ENCODE results near the gene CEBPB. TPM values are rescaled to one million over a fixed set of nuclear protein-coding genes. Genes with fewer than 3 reads are reported as not detected.

Gene CEBPB
- total RNA-seq, 2 experiments from 2014 or later: 28.9 to 40.1 TPM

DNA sequence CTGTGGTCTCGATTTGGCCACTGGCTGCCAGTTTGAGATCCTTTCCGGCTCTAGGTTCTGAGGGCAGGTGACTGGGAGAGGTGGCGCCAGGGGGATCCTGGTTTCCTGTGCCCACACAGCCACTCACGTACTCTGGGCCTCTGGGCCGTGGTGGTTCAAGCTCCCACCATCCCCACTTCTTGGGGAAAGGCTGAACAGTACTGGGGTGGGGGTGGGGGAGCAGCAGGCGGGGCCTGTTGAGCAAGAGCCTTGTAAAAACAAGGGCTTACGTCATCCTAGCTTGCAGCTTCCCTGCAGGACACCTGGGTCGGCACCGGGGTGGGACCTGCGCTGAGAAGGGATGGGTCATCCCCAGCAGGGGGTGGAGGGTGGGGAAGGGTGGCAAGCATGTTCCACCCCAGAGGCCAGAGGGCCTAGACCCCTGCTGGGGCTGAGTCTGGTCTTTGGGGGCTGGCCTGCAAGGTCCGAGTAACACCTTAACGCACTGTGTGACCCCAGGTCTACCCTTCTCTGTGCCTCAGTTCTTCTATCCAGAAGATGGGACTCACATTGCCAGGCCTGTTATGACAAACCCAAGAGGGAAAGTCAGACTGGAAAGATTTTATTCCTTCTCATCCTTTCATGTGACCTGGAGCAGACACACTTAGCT lies 3.1 kb upstream of the CEBPB start:
- ChIA-PET POLR2A (interaction anchor here (0.5 kb wide), 1 partner anchor 1418 kb away, joined by 4 read pairs; no protein-coding TSS in a partner anchor), CTCF (interaction anchor here (0.6 to 10.4 kb wide), 18 partner anchors 9 to 405 kb away, joined by 3 to 158 read pairs (median 3); no protein-coding TSS in a partner anchor)
- peaks cover 4% of the 10 kb centered on the region for H3K36me3 Mint-ChIP-seq (ENCODE audit: low read depth)
- peaks cover 2% of the 10 kb centered on the region for H3K4me1 Mint-ChIP-seq
- peaks cover 18% of the 10 kb centered on the region for H3K27me3 Mint-ChIP-seq
- no peak overlapping the region for H3K27ac Mint-ChIP-seq
- no peak for DNase-seq
- H3K9me3 Mint-ChIP-seq (ENCODE audit: low read depth): no peaks in the 10 kb centered on the region
- ATAC-seq: no peak
- H3K4me3 Mint-ChIP-seq: no peak overlapping the region
- intact Hi-C loops (cut with DNase I, micrococcal nuclease): loop anchor here in 1 of 2 experiments (5.0 kb wide), 1 partner anchor 560 kb away; no protein-coding TSS in a partner anchor

- H3K9me3 Mint-ChIP-seq (ENCODE audit: low read depth): no peaks in the 10 kb centered on the region
- DNase-seq (no peak), ATAC-seq (no peak)
- CTCF ChIA-PET: interaction anchor here (0.6 to 10.4 kb wide), 16 partner anchors 10 to 565 kb away, joined by 3 to 158 read pairs (median 3); no protein-coding TSS in a partner anchor
- no peak overlapping the region for H3K4me3 Mint-ChIP-seq
- POLR2A ChIA-PET: no interaction called here
- H3K27ac Mint-ChIP-seq: no peak overlapping the region
- peaks cover 12% of the 10 kb centered on the region for H3K36me3 Mint-ChIP-seq (ENCODE audit: low read depth)
- intact Hi-C loops (cut with DNase I, micrococcal nuclease): loop anchor here in 1 of 2 experiments (5.0 kb wide), 1 partner anchor 559 kb away; no protein-coding TSS in a partner anchor
- H3K4me1 Mint-ChIP-seq: peaks cover 7% of the 10 kb centered on the region
- peaks cover 16% of the 10 kb centered on the region for H3K27me3 Mint-ChIP-seq
Measured at GRCh38 chr20:50188287-50188688, 2.3 kb upstream of the CEBPB start.

GRCh38 chr20:50188879-50189680 lies 1.6 kb upstream of the CEBPB start:
- DNase-seq (no peak), ATAC-seq (no peak)
- Mint-ChIP-seq H3K27ac (no peak overlapping the region), H3K4me3 (no peak overlapping the region), H3K4me1 (peaks cover 14% of the 10 kb centered on the region), H3K36me3 (ENCODE audit: low read depth) (peaks cover 19% of the 10 kb centered on the region), H3K9me3 (ENCODE audit: low read depth) (no peaks in the 10 kb centered on the region), H3K27me3 (peaks cover 13% of the 10 kb centered on the region)
- CTCF ChIA-PET: interaction anchor here (0.6 to 10.4 kb wide), 14 partner anchors 11 to 565 kb away, joined by 3 to 158 read pairs (median 4); no protein-coding TSS in a partner anchor
- intact Hi-C loops (cut with DNase I, micrococcal nuclease): loop anchor here in 1 of 2 experiments (5.0 kb wide), 1 partner anchor 558 kb away; no protein-coding TSS in a partner anchor
- POLR2A ChIA-PET: interaction anchor here (0.6 kb wide), 1 partner anchor 276 kb away, joined by 3 read pairs; no protein-coding TSS in a partner anchor

- H3K27me3 Mint-ChIP-seq: peaks cover 10% of the 10 kb centered on the region
- no peak for ATAC-seq
- intact Hi-C loops (cut with DNase I, micrococcal nuclease): loop anchor here (1.0 to 10.0 kb wide), 16 partner anchors 36 to 743 kb away; partner anchors contain the start of genes ADNP (in 1 of the 2), PARD6B (in 1 of the 2), PEDS1 (in 1 of the 2) and PTPN1 (in 1 of the 2)
- H3K27ac Mint-ChIP-seq: no peak overlapping the region
- ChIA-PET POLR2A (interaction anchor here (0.6 kb wide), 1 partner anchor 276 kb away, joined by 3 read pairs; no protein-coding TSS in a partner anchor), CTCF (interaction anchor here (0.9 to 10.4 kb wide), 6 partner anchors 36 to 322 kb away, joined by 3 to 158 read pairs (median 4); no protein-coding TSS in a partner anchor)
- DNase-seq: peak; percentile 60
- H3K4me3 Mint-ChIP-seq: peak overlapping the region; percentile 30
- peaks cover 25% of the 10 kb centered on the region for H3K36me3 Mint-ChIP-seq (ENCODE audit: low read depth)
- H3K9me3 Mint-ChIP-seq (ENCODE audit: low read depth): no peaks in the 10 kb centered on the region
- H3K4me1 Mint-ChIP-seq: peaks cover 18% of the 10 kb centered on the region
Measured at GRCh38 chr20:50189681-50190250, 864 bp upstream of the CEBPB start.

DNA sequence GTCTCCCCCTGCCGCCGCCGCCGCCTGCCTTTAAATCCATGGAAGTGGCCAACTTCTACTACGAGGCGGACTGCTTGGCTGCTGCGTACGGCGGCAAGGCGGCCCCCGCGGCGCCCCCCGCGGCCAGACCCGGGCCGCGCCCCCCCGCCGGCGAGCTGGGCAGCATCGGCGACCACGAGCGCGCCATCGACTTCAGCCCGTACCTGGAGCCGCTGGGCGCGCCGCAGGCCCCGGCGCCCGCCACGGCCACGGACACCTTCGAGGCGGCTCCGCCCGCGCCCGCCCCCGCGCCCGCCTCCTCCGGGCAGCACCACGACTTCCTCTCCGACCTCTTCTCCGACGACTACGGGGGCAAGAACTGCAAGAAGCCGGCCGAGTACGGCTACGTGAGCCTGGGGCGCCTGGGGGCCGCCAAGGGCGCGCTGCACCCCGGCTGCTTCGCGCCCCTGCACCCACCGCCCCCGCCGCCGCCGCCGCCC lies 474 bp downstream of the CEBPB start:
- CTCF ChIA-PET: interaction anchor here (0.7 to 10.4 kb wide), 7 partner anchors 37 to 1303 kb away, joined by 3 to 158 read pairs (median 3); no protein-coding TSS in a partner anchor
- POLR2A ChIA-PET: interaction anchor here (0.5 to 0.9 kb wide), 3 partner anchors 11 to 356 kb away, joined by 3 to 8 read pairs (median 4); no protein-coding TSS in a partner anchor
- DNase-seq: peak; percentile 78
- Mint-ChIP-seq H3K36me3 (ENCODE audit: low read depth) (peaks cover 28% of the 10 kb centered on the region), H3K4me1 (peaks cover 20% of the 10 kb centered on the region), H3K27me3 (peaks cover under 1% of the 10 kb centered on the region), H3K27ac (no peak overlapping the region), H3K9me3 (ENCODE audit: low read depth) (no peaks in the 10 kb centered on the region), H3K4me3 (peak overlapping the region; percentile 96)
- ATAC-seq: peak; percentile 15
- intact Hi-C loops (cut with DNase I, micrococcal nuclease): loop anchor here (2.0 to 10.0 kb wide), 9 partner anchors 94 to 741 kb away; partner anchors contain the start of genes ADNP (in 1 of the 2) and PARD6B (in 1 of the 2)

DNA sequence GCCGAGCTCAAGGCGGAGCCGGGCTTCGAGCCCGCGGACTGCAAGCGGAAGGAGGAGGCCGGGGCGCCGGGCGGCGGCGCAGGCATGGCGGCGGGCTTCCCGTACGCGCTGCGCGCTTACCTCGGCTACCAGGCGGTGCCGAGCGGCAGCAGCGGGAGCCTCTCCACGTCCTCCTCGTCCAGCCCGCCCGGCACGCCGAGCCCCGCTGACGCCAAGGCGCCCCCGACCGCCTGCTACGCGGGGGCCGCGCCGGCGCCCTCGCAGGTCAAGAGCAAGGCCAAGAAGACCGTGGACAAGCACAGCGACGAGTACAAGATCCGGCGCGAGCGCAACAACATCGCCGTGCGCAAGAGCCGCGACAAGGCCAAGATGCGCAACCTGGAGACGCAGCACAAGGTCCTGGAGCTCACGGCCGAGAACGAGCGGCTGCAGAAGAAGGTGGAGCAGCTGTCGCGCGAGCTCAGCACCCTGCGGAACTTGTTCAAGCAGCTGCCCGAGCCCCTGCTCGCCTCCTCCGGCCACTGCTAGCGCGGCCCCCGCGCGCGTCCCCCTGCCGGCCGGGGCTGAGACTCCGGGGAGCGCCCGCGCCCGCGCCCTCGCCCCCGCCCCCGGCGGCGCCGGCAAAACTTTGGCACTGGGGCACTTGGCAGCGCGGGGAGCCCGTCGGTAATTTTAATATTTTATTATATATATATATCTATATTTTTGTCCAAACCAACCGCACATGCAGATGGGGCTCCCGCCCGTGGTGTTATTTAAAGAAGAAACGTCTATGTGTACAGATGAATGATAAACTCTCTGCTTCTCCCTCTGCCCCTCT lies 1.1 kb downstream of the CEBPB start:
- peaks cover 17% of the 10 kb centered on the region for H3K4me1 Mint-ChIP-seq
- ChIA-PET POLR2A (interaction anchor here (0.5 to 0.9 kb wide), 3 partner anchors 10 to 355 kb away, joined by 3 to 8 read pairs (median 4); no protein-coding TSS in a partner anchor), CTCF (interaction anchor here (0.7 to 10.4 kb wide), 5 partner anchors 36 to 533 kb away, joined by 3 to 158 read pairs (median 3); no protein-coding TSS in a partner anchor)
- peaks cover 28% of the 10 kb centered on the region for H3K36me3 Mint-ChIP-seq (ENCODE audit: low read depth)
- ATAC-seq (peak; percentile 27), DNase-seq (peak; percentile 72)
- peak overlapping the region; percentile 96 for H3K4me3 Mint-ChIP-seq
- H3K9me3 Mint-ChIP-seq (ENCODE audit: low read depth): no peaks in the 10 kb centered on the region
- no peaks in the 10 kb centered on the region for H3K27me3 Mint-ChIP-seq
- peak overlapping the region; percentile 97 for H3K27ac Mint-ChIP-seq
- intact Hi-C loops (cut with DNase I, micrococcal nuclease): loop anchor here (1.0 to 10.0 kb wide), 10 partner anchors 93 to 741 kb away; partner anchors contain the start of genes PARD6B (in 2 of the 2) and ADNP (in 1 of the 2)

DNA sequence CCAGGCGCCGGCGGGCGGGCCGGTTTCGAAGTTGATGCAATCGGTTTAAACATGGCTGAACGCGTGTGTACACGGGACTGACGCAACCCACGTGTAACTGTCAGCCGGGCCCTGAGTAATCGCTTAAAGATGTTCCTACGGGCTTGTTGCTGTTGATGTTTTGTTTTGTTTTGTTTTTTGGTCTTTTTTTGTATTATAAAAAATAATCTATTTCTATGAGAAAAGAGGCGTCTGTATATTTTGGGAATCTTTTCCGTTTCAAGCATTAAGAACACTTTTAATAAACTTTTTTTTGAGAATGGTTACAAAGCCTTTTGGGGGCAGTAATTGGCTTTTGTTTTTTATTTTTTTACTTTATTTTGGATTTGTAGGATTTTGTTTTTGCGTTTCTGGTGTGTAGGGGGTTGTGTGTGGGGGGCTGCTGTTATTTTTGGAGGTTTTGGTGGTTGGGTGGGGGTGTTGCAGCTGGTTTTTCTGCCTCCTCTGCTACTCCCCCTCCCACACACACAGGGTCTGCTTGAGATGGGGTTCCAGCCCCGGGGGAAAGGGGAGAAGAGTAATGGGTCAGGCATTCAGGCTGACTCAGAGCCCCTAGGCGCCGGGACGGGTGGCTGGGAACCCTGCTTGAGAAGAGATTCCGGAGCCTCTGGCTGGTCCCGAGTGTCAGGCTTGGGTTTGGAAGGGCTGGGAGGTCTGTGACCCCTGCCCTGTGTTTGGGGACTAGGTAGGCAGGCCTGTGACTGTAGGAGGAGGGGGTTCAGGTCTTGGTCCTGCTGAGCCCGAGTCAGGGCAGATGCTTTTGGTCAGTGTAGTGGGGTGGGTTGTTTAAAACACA lies 2.0 kb downstream of the CEBPB start:
- DNase-seq (peak; percentile 94), ATAC-seq (peak; percentile 50)
- Mint-ChIP-seq H3K4me1 (peaks cover 17% of the 10 kb centered on the region), H3K9me3 (ENCODE audit: low read depth) (no peaks in the 10 kb centered on the region), H3K4me3 (peak overlapping the region; percentile 96), H3K36me3 (ENCODE audit: low read depth) (peaks cover 28% of the 10 kb centered on the region), H3K27me3 (no peaks in the 10 kb centered on the region), H3K27ac (peak overlapping the region; percentile 97)
- ChIA-PET POLR2A (no interaction called here), CTCF (interaction anchor here (10.4 kb wide), 1 partner anchor 273 kb away, joined by 158 read pairs; no protein-coding TSS in a partner anchor)
- intact Hi-C loops (cut with DNase I, micrococcal nuclease): loop anchor here (1.0 to 10.0 kb wide), 6 partner anchors 92 to 740 kb away; partner anchors contain the start of genes PARD6B (in 2 of the 2) and ADNP (in 1 of the 2)

GRCh38 chr20:50193199-50193835 lies 2.7 kb downstream of the CEBPB start:
- POLR2A ChIA-PET: no interaction called here
- CTCF ChIA-PET: no interaction called here
- intact Hi-C loops (cut with DNase I, micrococcal nuclease): loop anchor here (5.0 to 10.0 kb wide), 5 partner anchors 91 to 739 kb away; partner anchors contain the start of genes ADNP (in 1 of the 2) and PARD6B (in 1 of the 2)
- Mint-ChIP-seq H3K4me1 (peaks cover 17% of the 10 kb centered on the region), H3K4me3 (peak overlapping the region; percentile 96), H3K27ac (peak overlapping the region; percentile 97), H3K9me3 (ENCODE audit: low read depth) (no peaks in the 10 kb centered on the region), H3K27me3 (no peaks in the 10 kb centered on the region), H3K36me3 (ENCODE audit: low read depth) (peaks cover 28% of the 10 kb centered on the region)
- ATAC-seq: no peak
- peak; percentile 35 for DNase-seq

Measured in activated CD4-positive, alpha-beta T cell treated with anti-CD3 and anti-CD28 coated beads for 36 hours (primary cell).